Measurements from ENCODE around the gene PDS5B.
"Not testable (repeated sequence)": the region's sequence is repeated elsewhere in the genome, so short reads cannot be mapped to it uniquely, and the experiment has no call there.

The PDS5B gene

DNA sequence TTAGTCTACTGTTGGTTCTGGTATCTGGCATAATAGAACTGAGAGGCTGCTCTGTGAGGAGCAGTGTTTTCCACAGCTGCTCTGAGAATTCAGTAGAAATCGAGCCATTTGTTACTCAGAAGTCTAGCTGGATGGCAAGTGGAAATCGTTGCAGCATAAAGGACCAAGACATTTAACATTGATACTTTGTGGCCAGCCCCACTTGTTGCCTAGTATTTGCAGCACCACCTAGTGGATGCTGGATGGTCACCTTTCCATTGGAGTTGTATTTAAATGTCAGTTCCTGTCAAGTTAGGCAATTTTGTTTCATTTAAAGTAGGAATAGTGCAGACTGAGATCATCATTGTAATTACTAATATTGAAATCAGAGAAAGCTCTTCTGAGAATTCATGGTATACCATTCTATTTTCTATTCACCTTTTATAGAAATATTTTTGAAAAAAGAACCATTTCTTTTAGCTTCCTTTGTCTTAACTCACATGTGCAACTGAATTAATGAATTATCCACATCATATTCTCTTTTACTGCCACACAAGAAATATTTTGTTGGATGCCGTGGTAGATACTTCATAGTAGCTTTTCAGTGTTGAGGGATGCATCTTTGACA is 64.6 kb downstream of the PDS5B start:
- peak; percentile 26 for DNase-seq (ENCODE audit: low read depth)

DNA sequence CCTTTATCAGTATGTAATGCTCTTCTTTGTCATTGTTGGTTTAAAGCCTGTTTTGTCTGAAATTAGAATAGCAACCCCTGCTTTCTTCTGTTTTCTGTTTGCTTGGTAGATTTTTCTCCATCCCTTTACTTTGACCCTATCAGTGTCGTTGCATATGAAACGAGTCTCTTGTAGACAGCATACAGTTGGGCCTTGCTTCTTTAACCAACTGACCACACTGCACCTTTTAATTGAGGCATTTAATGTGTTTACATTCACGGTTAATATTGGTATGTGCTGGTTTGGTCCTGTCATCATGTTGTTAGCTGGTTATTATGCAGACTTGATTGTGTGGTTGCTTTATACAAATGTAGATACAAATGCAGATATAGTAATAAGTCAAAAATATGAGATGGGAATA is 71.1 kb downstream of the PDS5B start:
- no peak for DNase-seq (ENCODE audit: low read depth)

DNA sequence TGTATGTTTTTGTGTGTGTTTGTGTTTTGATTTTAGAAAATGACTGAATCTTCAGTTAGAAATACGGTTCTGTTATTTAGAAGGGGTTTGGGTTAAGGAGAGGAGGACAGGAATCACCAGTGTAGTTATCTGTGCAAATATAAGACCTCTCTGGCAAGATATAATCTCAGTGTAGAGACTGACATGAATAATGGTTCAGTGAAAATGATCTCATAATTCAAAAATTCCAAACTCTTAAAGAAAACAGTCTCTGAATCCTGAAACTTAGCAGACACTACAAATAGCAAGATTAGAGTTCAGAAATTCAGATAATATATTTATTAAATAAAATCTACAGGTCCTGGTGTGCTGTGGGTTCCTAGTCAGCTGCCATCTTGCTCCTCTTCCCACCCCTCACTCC is 73.5 kb downstream of the PDS5B start:
- no peak for DNase-seq (ENCODE audit: low read depth)

DNA sequence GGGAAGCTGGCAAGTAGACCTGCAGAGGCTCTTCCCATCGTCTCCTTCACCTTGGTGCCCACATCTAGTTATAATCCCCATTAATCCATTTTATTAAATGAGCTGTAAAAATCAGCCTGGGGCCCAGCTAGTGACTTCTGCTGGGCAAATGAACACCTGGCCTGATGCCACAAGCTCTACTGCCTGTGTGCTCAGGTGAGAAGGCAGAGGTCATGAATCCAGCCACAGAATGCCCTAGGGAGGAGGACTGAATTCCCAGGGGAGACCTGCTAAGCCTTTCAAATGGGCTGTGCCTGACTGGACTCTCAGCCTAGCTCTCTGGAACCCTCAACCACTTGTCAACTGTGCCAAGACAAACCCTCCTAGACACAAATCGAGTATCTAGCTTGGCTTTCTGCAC is 74.0 kb downstream of the PDS5B start:
- DNase-seq (ENCODE audit: low read depth) = no peak

DNA sequence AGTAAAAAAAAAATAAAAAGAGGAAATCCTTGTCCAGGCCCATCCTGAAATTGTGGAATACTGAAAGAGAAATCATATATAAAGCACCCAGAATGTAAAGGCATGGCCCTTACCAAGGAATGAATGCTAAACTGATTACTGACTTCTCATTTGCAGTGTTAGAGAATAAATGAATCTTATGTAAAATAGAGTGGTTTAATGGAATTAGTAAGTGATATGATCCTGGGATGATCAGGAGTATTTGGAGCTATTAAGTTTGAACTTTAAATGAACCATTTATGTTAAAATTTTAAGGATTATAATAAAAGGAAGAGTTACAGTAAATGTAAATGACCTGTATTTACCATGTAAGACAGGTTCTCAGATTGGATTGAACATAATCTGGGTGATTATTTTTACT is 75.4 kb downstream of the PDS5B start:
- DNase-seq (ENCODE audit: low read depth) = no peak

DNA sequence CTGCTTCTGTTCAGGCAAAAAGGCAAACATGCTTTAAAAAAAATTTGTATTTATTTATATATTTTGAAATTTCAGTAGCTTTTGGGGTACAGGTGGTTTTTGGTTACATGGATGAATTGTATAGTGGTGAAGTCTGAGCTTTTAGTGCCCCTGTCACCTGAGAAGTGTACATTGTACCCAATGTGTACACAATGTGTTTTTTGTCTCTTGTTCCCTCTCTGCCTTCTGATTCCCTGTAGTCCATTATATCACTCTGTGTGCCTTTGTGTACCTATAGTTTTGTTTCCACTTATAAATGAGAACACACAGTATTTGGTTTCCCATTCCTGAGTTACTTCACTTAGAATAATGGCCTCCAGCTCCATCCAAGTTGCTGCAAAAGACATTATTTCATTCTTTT is 77.4 kb downstream of the PDS5B start:
- DNase-seq (ENCODE audit: low read depth) = no peak

DNA sequence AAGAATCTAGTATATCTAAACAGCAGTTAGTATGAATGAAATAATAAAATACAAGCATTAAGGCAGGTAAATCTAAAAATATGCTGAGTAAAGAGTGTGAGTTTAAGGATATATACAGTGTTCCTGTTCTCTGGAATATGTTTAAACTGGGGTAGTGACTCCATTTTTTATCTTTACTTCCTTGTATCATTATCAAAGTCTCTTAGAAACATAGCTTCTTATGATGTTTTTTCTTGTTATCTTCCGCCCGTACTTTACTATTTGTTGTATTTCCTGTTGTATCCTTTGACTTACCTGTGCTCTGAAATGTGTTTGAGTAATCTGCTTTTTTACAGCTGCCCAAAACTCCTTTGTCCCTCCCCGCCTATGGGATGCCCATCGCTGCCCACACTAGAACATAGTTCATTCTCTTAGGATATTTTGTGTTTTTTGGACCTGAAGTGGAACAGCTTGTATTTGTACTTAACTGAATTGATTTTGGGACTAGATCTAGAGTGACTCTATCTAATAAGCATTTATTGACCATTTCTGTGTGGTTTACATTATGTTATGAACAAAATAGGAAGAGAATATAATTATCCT is 80.8 kb downstream of the PDS5B start:
- DNase-seq (ENCODE audit: low read depth) = no peak

DNA sequence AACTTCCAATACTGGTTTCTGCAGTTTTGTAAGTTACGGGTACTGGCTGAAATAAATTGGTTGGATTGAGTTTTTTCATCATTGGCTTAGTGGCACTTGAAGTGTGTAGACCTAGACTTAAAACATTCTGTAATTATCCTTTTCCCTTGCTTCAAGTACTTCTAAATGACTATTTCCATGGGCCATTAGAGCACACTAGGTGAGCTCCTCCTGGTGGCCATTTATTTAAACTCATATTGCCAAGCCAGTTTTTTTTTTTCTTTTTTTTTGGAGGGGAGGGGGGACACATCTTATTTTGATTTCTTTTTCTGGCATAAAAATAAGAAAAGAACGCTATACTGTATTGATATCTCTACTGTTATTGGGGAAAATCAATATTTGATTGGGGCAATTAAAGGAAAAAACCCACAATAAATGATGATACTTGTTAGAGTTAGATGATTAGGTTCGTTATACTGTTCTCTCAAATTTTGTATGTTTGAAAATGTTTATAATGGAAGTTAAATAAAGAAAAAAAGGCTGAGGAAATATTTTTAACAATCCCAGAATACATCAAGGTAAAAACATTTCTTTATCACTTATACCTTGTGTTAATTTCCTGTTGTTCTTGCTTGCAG is 82.9 kb downstream of the PDS5B start:
- DNase-seq (ENCODE audit: low read depth) = no peak

DNA sequence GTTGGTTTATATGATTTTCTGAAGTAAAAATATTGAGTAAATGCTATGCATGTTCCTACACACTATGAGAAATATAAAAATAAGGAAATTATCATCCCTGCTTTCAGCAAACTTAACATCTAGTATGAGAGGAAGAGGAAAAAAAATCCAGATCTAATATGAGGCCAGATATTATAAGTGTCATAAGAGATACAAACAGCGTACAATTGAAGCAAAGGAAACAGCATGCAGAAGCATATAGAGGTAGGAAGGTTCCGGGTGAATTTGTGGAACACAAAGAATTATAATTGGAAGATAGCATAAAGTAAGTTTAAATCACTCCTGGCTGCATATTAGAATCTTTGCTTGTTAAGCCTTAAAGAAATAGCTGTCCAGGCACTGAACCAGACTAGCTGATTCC is 88.3 kb downstream of the PDS5B start:
- DNase-seq (ENCODE audit: low read depth) = no peak

DNA sequence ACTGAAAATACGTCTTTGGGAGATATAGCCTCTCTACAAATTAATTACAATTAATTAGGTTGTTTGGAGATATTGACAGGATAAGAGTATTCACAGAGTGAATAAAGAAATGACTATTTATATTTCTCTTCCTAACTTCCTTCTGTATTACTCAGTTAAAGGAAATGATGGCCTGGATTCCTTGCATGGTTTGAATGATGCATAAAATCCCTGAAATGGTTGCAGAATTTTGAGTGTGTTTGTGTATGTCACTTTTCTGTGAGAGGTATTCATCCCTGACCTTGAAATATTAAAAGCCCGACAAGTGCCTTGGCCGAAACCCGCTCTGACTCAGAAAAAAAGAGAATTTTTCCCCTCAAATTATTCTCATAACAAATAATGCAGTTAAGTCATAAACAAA is 90.0 kb downstream of the PDS5B start:
- no peak for DNase-seq (ENCODE audit: low read depth)

DNA sequence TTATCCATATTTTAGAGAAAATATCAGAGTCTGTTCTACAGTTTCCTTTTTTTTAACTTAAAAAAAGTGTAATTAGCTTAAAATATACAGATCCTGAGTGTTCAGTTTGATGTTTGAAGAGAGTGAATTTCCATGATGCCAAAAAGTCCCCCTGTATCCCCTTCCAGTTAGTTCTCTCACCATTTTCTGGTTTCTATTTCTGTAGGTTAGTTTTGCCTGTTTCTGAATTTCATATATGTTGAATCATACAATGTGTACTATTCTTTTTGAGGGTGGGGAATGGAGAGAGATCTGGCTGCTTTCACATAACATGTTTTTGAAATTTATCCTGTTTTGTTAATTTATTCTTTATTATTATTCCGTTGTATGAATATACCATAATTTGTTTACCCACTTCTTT is 95.9 kb downstream of the PDS5B start:
- DNase-seq (ENCODE audit: low read depth) = no peak

DNA sequence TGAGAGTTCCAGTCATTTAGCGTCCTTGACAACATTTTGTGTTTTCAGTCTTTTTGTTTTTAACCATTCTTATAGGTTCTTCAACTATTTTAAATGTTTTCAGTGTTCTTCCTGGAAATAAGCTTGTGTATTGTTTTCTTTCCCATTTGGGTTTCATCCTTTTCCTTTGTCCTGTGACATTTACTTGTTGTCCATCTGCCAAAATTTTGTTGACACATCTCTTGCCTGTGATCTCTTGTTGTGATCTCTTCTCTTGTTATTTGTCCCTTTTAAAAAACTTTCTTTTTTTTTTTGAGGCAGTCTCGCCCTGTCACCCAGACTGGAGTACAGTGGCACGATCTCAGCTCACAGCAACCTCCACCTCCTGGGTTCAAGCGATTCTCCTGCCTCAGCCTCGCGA is 96.5 kb downstream of the PDS5B start:
- DNase-seq (ENCODE audit: low read depth) = no peak

DNA sequence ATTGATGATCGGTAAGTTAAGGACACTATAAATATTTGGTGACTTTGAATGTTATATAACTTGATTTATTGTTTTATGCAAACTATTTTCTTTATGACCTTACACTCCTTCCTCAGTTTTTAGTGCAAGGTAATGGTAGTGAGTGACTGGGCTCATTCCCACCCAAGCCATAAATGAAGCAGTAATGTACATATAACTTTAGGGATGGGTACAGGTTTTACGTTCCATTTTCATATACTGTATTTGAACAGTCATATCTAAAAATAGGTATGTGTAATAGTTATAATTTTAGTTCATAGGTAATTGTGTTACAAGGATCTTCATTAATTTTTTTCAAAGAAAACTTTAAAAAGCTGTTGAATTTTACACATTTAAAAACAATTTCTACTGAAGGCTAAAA is 101.0 kb downstream of the PDS5B start:
- DNase-seq (ENCODE audit: low read depth) = no peak

DNA sequence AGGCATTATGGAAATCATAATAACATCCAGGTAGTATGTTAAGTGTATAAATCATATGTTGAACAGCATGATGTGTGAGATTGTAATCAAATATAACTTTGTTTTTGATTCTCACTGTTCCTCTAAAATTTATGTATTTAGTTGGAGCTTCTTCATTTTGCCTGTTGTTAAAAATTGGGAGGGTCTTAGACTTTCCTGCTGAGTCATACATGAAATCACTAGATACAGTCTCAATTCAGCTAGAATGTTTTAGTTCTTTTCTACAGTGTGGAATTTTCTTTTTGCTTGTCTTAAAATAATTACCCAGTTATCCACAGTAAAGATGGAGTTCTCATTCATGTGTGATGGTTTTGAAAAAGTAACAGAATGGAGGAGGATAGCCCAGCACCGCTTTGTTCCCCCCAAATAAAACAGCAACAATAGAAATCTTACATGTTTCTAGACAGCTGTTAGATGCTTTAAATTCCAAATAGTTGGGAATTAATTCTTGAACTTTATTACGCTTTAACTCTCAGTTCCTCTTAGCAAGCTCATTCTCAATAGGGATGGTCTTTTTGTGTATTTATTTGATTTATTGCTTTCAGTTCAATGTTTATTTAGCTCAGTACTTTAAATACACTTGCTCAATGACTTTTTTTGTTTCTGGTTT is 109.5 kb downstream of the PDS5B start:
- no peak for DNase-seq (ENCODE audit: low read depth)

DNA sequence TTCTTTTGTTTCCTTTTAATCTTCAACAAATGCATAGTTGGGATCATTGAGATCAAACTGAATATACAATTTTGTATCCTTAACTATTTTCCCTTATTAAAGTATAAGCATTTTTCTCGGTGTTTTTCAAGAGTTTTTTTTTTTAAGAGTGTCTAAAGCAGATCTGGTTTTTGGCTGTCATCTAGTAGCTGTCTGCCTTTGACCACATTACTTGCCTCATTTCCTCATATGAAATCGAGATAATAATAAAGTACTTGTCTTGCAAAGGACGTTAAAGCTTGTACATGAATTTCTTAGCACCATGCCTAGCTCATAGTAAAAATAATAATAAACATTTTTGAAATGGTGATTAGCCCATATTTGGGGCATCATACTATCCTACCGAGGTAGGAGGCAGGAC is 121.2 kb downstream of the PDS5B start:
- no peak for DNase-seq (ENCODE audit: low read depth)

DNA sequence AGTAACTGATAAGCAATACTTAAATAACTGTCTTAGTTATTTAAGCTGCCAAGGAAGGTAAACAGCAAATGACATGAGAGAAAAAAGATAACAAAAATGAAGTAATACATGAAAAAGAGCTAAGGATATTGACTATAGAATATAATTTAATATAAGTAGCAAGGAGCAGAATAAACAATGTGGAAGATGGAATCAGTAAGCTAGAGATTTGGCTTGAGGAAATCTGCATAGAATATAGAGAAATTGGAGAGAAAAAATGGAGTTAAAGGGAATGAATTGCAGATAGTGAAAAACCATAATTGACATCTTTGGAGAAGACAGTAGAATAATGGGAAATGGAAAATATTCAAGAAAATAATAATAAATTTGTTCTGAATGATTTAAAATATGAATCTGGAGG is 127.1 kb downstream of the PDS5B start:
- DNase-seq (ENCODE audit: low read depth) = no peak

DNA sequence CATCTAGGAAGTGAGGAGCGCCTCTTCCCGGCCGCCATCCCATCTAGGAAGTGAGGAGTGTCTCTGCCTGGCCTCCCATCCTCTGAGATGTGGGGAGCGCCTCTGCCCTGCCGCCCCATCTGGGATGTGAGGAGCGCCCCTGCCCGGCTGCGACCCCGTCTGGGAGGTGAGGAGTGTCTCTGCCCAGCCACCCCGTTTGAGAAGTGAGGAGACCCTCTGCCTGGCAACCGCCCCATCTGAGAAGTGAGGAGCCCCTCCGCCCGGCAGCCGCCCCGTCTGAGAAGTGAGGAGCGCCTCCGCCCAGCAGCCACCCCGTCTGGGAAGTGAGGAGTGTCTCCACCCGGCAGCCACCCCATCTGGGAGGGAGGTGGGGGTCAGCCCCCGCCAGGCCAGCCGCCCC is 129.9 kb downstream of the PDS5B start:
- not testable (repeated sequence) for DNase-seq (ENCODE audit: low read depth)

DNA sequence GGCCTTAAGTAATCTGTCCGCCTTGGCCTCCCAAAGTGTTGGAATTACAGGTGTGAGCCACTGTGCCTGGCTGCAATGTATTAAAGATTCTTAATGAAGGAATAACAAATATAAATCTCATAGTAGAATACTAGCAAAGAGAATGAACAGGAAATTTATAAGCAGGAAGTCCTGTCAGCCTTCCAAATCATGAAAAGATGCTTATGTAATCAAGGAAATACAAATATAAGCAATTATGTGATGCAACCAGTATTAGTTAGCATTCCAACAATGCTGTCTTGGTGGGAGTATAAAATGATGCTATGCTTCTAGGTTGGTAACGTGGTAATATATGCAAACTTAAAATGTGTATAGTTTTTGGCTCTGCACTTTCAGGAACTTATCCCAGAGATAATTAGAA is 133.8 kb downstream of the PDS5B start:
- no peak for DNase-seq (ENCODE audit: low read depth)

DNA sequence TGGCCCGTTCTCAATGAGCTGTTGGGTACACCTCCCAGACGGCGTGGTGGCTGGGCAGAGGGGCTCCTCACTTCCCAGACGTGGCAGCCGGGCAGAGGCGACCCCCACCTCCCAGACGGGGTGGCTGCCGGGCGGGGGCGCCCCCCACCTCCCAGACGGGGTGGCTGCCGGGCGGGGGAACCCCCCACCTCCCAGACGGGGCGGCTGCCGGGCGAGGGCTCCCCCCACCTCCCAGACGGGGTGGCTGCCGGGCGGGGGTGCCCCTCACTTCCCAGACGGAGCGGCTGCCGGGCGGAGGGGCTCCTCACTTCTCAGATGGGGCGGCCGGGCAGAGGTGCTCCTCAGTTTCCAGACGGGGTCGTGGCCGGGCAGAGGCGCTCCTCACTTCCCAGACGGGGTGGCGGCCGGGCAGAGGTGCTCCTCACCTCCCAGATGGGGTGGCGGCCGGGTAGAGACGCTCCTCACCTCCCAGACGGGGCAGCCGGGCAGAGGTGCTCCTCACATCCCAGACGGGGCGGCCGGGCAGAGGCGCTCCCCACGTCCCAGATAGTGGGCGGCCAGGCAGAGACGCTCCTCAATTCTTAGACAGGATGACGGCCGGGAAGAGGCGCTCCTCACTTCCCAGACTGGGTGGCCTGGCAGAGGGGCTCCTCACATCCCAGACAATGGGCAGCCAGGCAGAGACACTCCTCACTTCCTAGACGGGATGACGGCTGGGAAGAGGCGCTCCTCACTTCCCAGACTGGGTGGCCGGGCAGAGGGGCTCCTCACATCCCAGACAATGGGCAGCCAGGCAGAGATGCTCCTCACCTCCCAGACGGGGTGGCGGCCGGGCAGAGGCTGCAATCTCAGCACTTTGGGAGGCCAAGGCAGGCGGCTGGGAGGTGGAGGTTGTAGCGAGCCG is 135.1 kb downstream of the PDS5B start:
- DNase-seq (ENCODE audit: low read depth) = not testable (repeated sequence)

DNA sequence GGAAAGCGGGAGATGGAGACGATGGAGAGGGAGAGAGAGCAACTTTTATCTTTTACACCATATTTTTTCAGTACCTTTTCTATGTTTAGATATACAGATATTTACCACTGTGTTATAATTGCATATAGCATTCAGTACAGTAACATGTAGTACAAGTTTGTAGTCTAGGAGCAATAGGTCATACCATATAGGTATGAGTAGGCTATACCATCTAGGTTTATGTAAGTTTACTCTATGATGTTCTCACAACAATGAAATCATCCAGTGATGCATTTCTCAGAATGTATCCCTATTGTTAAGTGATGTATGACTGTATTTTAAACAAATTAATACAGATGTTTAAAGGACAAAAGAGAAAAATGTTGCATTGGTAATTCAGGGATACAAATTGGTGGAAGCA is 136.1 kb downstream of the PDS5B start:
- DNase-seq (ENCODE audit: low read depth) = no peak

DNA sequence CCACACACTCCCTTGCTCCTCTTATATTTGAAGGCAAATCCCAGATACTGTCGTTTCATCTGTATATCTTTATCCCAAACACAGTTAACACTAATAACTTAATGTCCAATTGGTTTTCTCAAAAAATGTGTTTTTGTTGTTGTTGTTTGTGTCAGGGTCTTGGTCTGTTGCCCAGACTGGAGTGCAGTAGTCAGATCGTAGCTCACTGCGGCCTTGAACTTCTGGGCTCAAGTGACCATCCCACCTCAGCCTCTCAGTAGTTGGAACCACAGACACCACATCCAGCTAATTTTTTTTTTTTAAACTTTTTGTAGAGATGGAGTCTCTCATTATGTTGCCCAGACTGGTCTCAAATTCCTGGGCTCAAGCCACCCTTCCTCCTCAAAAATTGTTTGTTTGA is 137.7 kb downstream of the PDS5B start:
- no peak for DNase-seq (ENCODE audit: low read depth)

DNA sequence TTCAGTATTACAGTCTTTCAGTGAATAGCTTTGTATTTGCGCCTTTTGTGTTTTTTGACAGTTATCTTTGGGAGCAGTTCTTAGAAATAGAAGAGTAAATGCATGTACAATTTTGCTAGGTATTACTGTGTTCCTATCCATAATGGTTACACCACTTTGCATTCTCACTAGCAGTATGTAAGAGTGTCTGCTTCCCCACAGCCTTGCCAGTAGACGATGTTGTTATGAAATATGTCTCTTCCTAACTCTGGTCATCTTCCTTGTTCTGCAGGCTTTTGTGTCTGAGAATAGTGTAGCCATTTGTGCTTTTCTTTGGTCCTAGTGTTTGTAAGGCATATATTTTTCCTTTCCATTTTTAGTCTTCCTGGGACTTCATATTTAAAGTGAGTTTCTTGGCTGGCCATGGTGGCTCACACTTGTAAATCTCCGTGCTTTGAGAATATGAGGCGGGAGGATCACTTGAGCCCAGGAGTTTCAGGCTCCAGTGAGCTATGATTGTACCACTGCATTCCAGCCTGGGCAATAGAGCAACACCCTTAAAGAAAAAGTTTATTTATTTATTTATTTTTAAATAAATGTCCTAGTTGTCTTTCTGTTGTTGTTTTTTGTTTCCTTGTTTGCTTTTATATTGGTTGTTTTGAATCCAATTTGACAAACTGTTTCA is 140.3 kb downstream of the PDS5B start:
- DNase-seq (ENCODE audit: low read depth) = no peak

All from stimulated activated CD8-positive, alpha-beta memory T cell treated with anti-CD3 and anti-CD28 coated beads, Interleukin-12 subunit alpha, Interleukin-12 subunit beta, amount 100 ng/mL, for 1 hour (primary cell).